NCI-H524 (cell line): ENCODE measurements around the gene DMAC2.
"Not testable (repeated sequence)": the region's sequence is repeated elsewhere in the genome, so short reads cannot be mapped to it uniquely, and the experiment has no call there.

Experiments
- DNase-seq, 2 experiments: peaks; one replicate each; lab custom pipeline; 2025; lab: John Stamatoyannopoulos, UW

The DMAC2 gene

DNA sequence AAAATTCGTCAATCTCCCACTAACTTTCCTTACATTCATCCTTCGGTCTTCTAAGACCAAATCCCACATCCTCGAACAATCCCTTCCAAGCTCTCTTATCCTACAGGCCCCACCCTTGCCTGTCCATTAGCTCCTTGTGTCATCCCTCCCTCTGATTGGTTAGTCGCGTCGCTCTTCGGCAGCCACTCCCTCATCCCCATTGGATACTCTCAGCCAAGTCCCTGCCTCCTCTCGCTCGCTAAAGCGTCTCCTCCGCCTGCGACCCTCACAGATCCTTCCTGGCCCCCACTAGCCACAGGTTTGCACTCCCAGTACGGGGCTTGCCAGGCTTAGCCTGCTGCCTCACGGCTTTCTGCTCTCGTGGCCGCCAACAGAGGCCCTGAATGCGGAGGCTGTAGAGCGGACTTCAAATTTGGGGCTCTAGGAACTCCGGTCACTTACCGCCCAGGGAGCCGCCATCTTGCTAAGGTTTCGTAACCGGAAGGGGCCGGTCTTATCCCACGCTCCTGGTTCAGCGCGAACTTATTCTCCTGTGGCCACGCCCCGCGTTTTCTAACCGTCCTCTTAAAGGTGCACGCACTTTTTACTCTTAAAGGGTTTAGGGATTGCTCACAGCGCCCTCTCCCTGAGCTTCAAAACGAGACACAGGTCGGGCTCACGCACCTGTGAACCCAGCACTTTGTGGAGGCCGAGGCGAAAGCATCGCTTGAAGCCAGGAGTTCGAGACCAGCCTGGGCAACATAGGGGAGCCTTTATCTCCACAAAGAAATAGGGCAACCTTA lies at the start of gene DMAC2:
Gene DMAC2, minus strand, starts transcription at position 472 of the 782 bp plus-strand sequence. Its CDS starts 13 bp downstream, at position 459.
- DNase-seq: peak; percentile 99 to 100

DNA sequence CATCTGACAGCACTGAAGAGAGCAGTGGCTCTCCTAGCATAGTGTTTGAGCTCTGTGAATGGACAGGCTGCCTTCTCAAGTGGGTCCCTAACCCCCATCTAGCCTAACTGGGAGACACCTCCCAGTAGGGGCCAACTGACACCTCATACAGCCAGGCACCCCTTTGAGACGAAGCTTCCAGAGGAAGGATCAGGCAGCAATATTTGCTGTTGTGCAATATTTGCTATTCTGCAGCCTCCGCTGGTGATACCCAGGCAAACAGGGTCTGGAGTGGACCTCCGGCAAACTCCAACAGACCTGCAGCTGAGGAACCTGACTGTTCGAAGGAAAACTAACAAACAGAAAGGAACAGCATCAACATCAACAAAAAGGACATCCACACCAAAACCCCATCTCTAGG lies 47.2 kb upstream of the DMAC2 start:
- DNase-seq: not testable (repeated sequence)

DNA sequence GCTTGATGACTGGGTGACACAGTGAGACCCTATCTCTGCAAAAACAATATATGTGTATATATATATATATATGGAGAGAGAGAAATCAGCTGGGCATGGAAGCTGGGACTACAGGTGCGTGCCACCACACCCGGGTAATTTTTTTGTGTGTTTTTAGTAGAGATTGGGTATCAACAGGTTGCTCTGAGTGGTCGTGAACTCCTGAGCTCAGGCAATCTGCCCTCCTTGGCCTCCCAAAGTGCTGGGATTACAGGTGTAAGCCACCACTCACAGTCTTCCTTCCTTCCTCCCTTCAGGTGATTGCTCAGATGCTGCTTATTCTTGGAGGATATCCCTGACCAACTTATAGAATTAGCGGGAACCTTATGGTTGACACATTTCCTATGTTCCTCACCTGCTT lies 45.1 kb upstream of the DMAC2 start:
- DNase-seq: no peak

DNA sequence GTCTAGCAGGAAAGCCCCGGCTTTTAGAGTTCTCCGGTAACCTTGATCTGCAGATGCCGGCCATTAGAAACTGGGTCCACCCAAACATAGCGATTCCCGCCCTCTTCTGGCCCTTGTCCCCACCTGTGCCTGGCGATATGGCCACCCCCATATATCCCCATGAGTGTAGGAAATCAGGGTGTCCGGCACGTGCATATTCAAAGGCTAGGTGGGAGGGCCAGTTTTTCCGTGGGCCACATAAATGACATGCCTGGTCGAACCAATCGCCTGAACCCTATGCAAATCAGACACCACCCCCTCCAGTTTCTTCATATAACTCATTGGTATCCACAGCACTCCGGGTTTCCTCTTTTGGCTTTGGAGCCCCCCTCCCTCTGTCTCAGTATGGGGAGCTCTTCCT lies 40.6 kb upstream of the DMAC2 start:
- DNase-seq: no peak

DNA sequence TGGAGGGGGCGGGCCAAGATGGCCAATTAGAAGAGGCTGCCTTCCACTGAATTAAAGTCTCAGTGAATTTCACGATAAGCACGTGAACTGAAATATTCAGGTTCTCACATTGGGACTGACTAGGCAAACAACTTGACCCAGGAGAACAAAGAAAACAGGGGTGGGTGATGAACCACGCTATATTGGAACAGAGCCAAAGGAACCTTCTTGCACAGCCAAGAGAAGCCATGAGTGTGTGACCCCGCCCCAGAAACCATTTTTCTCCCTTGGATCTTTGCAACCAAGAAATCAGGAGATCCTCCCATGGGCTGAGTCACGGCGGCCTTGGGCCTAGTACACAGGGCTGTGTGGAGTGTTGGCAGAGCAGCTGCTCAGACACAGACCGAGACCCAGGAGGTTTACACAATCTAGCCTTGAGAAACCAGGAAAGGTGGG lies 40.1 kb upstream of the DMAC2 start:
- no peak for DNase-seq

- no peak for DNase-seq
These were observed 39.4 kb upstream of the DMAC2 start for GRCh38 chr19:41478875-41479756.

GRCh38 chr19:41478171-41478570 lies 38.5 kb upstream of the DMAC2 start:
- no peak for DNase-seq

GRCh38 chr19:41476583-41476982 lies 36.9 kb upstream of the DMAC2 start:
- DNase-seq: no peak

DNA sequence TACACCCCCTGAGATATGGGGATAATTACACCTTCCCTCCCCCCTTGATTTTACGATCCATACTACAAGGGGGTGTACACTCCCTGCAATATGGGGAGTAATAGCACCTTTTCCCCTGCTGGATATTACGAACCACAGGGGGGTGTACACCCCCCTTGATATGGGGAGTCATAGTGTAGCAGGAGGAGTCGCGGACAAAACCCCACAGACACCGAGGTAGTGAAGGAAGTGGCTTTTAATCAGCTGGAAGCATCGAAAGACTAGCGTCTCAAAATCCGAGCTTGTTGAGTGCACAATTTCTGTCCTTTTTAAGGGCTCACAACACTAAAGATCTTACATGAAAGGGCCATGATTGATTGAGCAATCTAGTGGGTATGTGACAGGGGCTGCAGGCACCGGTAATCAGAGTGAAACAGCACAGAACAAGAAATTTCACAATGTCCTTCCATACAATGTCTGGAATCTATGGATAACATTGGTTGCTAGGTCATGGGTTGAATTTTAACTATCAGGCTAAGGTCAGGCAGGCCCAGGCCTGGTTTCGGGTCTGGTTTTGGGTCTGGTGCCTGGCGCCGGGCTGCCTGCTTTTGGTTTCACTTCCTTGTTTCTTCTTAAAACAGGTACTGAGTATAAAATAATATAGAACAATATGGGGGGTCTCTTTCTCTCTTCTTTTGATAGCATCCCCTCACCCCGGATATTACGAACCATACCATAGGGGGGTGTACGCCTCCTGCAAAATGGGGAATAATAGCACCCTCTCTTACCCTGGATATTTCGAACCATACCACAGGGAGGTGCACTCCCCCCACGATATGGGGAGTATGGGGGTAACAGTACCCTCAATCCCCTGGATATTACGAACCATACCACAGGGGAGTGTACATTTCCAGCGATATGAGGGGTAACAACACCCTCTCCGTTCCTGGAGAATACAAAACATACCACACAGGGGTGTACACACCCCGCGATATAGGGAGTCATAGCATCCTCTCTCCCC lies 23.8 kb upstream of the DMAC2 start:
- not testable (repeated sequence) for DNase-seq

- DNase-seq: no peak
These were observed 22.8 kb upstream of the DMAC2 start for GRCh38 chr19:41462497-41462896.

GRCh38 chr19:41457241-41457640 lies 17.5 kb upstream of the DMAC2 start:
- no peak for DNase-seq

DNA sequence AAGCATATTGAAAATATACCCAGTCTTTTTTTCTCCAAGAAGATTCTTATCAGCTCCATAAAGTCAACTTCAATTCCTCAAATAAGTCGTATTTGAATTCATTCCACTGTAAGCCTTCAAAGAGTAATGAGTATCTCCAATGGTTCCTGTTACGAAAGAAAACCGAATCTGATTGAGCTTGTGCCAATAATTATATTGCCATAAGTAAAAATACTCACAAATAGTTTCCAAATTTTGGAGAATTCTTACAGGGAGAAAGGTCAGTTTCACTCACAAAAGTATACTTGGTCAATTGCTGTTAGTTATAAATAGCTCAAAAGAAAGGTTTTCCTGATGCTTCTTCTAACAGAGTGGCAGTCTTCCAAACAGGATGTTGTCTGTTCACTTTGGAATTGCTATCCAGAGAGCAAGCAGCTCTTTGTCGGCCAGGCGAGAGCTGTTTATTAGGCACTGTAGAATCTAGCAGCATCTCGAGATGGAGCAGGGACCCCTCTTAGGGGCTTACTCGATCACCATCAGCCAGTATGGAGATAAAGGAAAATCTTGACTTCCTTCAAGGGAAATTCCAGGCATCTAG lies 16.7 kb upstream of the DMAC2 start:
- no peak for DNase-seq

DNA sequence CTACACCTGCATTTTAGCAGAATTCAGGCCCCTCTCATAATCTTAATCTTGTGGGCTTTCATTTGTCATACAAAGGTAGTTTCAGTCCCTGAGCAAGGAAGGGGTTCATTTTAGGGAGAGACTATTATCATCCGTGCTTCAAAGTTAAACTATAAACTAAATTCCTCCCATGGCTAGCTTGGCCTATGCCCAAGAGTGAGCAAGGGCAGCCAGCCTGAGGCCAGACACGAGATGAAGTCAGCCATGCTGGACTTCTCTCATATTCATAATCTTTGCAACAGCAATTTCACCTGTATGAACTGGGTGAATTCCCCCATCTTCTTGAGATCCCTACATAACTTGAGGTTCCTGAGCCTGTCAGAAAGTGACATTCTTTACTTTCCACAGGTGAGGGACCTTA lies 16.2 kb upstream of the DMAC2 start:
- no peak for DNase-seq

GRCh38 chr19:41452584-41453275 lies 13.0 kb upstream of the DMAC2 start:
- DNase-seq: no peak

GRCh38 chr19:41449865-41450178 lies 10.1 kb upstream of the DMAC2 start:
- no peak for DNase-seq

DNA sequence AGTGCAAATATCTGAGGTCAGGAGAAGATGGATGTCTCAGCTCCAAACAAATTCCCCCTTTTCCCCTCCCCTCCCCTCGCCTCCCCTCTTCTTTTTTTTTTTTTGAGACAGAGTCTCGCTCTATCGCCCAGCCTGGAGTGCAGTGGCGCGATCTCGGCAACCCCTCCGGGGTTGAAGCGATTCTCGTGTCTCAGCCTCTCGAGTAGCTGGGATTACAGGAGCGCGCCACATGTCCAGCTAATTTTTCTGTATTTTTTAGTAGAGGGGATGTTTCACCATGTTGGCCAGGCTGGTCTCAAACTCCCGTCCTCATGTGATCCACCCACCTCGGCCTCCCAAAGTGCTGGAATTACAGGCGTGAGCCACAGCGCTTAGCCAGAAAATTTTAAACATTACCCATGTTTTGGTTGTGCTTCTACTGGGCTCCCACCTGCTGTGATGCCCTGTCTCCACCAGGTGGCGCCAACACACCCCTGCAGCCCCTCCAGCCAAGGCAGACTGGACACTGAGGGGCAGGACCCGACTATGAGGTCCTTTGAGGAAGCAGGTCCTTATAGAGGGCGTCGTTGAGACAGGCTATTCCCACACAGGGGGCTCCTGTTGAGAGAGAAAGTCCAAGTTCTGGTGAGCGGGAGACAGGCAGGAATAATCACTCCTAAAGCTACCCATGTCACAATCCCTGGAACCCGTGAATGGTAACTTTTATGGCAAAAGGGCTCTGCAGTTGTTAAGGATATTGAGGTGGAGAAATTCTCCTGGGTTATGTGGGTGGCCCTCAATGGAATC lies 9.6 kb upstream of the DMAC2 start:
- peak; percentile 45 to 75 for DNase-seq

GRCh38 chr19:41447732-41448332 lies 8.1 kb upstream of the DMAC2 start:
- no peak for DNase-seq

GRCh38 chr19:41445575-41445974 lies 5.9 kb upstream of the DMAC2 start:
- DNase-seq: no peak

DNA sequence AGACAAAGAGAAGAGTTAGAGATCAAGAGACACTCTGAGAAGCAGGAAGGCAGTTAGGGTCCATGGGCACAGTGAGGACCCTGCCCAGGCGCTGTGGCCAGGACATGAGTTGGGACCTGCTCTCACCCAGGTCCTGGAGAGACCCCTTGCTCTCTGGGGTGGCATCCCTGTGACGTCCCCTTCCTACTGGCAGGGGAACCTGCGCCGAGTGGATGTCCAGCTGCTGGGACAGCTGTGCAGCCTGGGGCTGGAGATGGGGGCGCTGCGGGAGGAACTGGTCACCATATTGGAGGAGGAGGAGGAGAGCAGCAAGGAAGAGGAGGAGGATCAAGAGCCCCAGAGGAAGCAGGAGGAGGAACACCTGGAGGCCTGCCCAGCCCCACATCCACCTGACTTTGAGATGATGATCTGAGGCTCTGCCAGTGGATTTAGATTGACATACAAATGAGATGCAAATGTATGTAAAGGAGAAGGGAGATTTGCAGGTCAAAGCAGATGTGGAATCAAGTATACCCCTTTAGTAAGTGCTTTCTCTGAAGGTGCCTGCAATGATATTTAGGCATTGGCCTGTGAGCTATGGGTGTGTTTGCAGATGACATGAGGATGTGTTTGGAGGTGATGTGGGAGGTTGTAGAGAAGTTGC lies 4.2 kb upstream of the DMAC2 start:
- no peak for DNase-seq
